ENCODE data around the gene DNAH12.

DNA sequence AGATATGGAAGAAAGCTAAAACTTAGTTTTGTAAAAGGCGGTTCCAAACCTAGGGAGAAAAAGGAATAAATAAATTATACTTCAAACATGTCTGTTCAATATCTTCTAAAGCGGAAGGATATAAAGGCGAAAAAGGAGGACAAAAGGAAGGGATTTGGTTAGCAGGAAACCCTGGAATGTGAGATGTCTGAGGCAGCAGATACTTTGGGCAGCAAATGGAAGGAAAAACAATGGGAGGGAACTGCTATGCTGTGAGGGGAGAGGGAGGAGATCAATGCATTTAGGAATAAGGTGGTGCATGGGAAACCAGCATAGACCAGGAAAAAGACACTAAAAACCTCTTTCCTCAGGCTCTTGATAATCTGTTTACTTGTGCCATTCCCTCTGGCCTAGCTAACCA, 120.8 kb downstream of the DNAH12 start:
- TF ChIP-seq SUZ12 (IDR thresholded peaks at IDR 0.05; ENCODE audit: extremely low read depth, insufficient read depth, insufficient read length) (no peak), YY1 (IDR thresholded peaks at IDR 0.05; ENCODE audit: insufficient read depth, insufficient read length) (no peak), ZNF274 (IDR thresholded peaks at IDR 0.05; ENCODE audit: low read depth, low read length) (no peak)
